Endodermal cell (in vitro differentiated cells): ENCODE results near the gene TRIO. TPM values are rescaled to one million over a fixed set of nuclear protein-coding genes. Genes with fewer than 3 reads are reported as not detected.

Experiments
- DNase-seq: peaks from one replicate; pipeline ENCODE4 v3.0.0-alpha.2; 2017
- H3K27ac ChIP-seq: 2 replicates; pipeline ENCODE4 v1.5.1; 2013; ENCODE audit warnings: mild to moderate bottlenecking, low read depth, low read length, moderate library complexity
- H3K27me3 ChIP-seq: 2 replicates; pipeline ENCODE4 v1.6.1; 2013; ENCODE audit warnings: mild to moderate bottlenecking, low read length, moderate library complexity; ENCODE audit not compliant: insufficient read depth, control insufficient read depth, poor library complexity, severe bottlenecking
- H3K36me3 ChIP-seq: 2 replicates; pipeline ENCODE4 v1.7.0; 2013; ENCODE audit warnings: mild to moderate bottlenecking, low read length, moderate library complexity; ENCODE audit not compliant: control insufficient read depth, insufficient read depth
- H3K4me1 ChIP-seq: one replicate; pipeline ENCODE4 v1.7.0; 2013; ENCODE audit warnings: low read length; ENCODE audit not compliant: control insufficient read depth, insufficient read depth
- H3K4me3 ChIP-seq: 2 replicates; pipeline ENCODE4 v1.5.1; 2013; ENCODE audit warnings: mild to moderate bottlenecking, low read length, moderate library complexity
- H3K9ac ChIP-seq: 2 replicates; pipeline ENCODE4 v1.6.1; 2013; ENCODE audit warnings: mild to moderate bottlenecking, low read length, moderate library complexity; ENCODE audit not compliant: poor library complexity, severe bottlenecking; ENCODE audit errors: extremely low read depth
- H3K9me3 ChIP-seq: 2 replicates; pipeline ENCODE4 v1.6.1; 2013; ENCODE audit warnings: mild to moderate bottlenecking, low read length, moderate library complexity; ENCODE audit not compliant: control insufficient read depth
- H3K27ac Mint-ChIP-seq: 2 replicates; pipeline ENCODE4 v1.8.0; 2020; ENCODE audit warnings: mixed read lengths
- H3K27me3 Mint-ChIP-seq: 2 replicates; pipeline ENCODE4 v1.8.0; 2021; ENCODE audit warnings: mild to moderate bottlenecking, mixed read lengths; ENCODE audit not compliant: insufficient read depth
- H3K36me3 Mint-ChIP-seq: 2 replicates; pipeline ENCODE4 v1.8.0; 2020; ENCODE audit warnings: low read depth, mixed read lengths
- H3K4me1 Mint-ChIP-seq: 2 replicates; pipeline ENCODE4 v1.8.0; 2020; ENCODE audit warnings: mixed read lengths
- H3K4me3 Mint-ChIP-seq: 2 replicates; pipeline ENCODE4 v1.8.0; 2020; ENCODE audit warnings: mild to moderate bottlenecking, moderate library complexity, mixed read lengths
- H3K9me3 Mint-ChIP-seq: 2 replicates; pipeline ENCODE4 v1.8.0; 2020; ENCODE audit warnings: mild to moderate bottlenecking, mixed read lengths
- CTCF ChIP-seq: fragments of 200-600 bp; sonication (generic); conservative IDR thresholded peaks from 2 replicates; pipeline ENCODE4 v1.5.0; 2021; ENCODE audit warnings: antibody characterized with exemption, mild to moderate bottlenecking
- WGBS, 2 experiments: methylation state at CpG; one replicate each; pipeline versions ENCODE4 v1.1.5 to v1.1.7; 2013; ENCODE audit warnings: missing lambda C conversion rate in 2 of 2, mixed read lengths in 1 of 2; ENCODE audit not compliant: insufficient coverage in 1 of 2, insufficient read length in 1 of 2; 5-methylcytosine and 5-hydroxymethylcytosine counted together
- total RNA-seq, 2 donors: library from RNA; stranded (reverse); fragmentation: NEBNext Ultra II Directional in 1 of 2; extraction: Animal tissue kit (Norgen Biotek cat#: 25700) in 1 of 2; gene quantifications; 2 replicates in 1 of 2; 3 replicates in 1 of 2; pipeline ENCODE4 v1.2.1, GENCODE V29; 2021

The TRIO gene
- total RNA-seq, 2 donors from 2014 or later: 88.3 to 109 TPM

GRCh38 chr5:14481349-14481748 is 338.2 kb downstream of the TRIO start:
- Mint-ChIP-seq H3K27me3 (no peaks in the 10 kb centered on the region), H3K9me3 (no peaks in the 10 kb centered on the region), H3K36me3 (peaks cover 58% of the 10 kb centered on the region), H3K27ac (no peak overlapping the region), H3K4me3 (no peak overlapping the region), H3K4me1 (no peaks in the 10 kb centered on the region)
- Histone ChIP-seq H3K9me3 (no peaks in the 10 kb centered on the region), H3K4me1 (no peaks in the 10 kb centered on the region), H3K27me3 (no peaks in the 10 kb centered on the region), H3K4me3 (no peak overlapping the region), H3K36me3 (peaks cover 71% of the 10 kb centered on the region), H3K9ac (no peak overlapping the region), H3K27ac (no peak overlapping the region)
- no peak for DNase-seq
- WGBS, 2 experiments: 95 to 97% methylated on average over 5 to 8 of the region's 8 CpGs
- no peak for TF ChIP-seq CTCF

GRCh38 chr5:14482085-14482484 is 338.9 kb downstream of the TRIO start:
- Mint-ChIP-seq H3K4me3 (no peak overlapping the region), H3K27ac (no peak overlapping the region), H3K27me3 (no peaks in the 10 kb centered on the region), H3K9me3 (no peaks in the 10 kb centered on the region), H3K36me3 (peaks cover 59% of the 10 kb centered on the region), H3K4me1 (no peaks in the 10 kb centered on the region)
- Histone ChIP-seq H3K27ac (no peak overlapping the region), H3K4me3 (no peak overlapping the region), H3K36me3 (peaks cover 69% of the 10 kb centered on the region), H3K9me3 (no peaks in the 10 kb centered on the region), H3K4me1 (no peaks in the 10 kb centered on the region), H3K9ac (no peak overlapping the region), H3K27me3 (no peaks in the 10 kb centered on the region)
- DNase-seq: no peak
- 96% methylated on average over 5 of the region's 5 CpGs; no CpG with 5 or more reads in 1 of the 2 experiments for WGBS, 2 experiments
- no peak for TF ChIP-seq CTCF

- H3K36me3 ChIP-seq: peaks cover 60% of the 10 kb centered on the region
- 94 to 99% methylated on average over 10 to 16 of the region's 16 CpGs for WGBS, 2 experiments
- no peaks in the 10 kb centered on the region for H3K9me3 Mint-ChIP-seq
- H3K4me3 ChIP-seq: no peak overlapping the region
- no peaks in the 10 kb centered on the region for H3K4me1 ChIP-seq
- no peak for DNase-seq
- no peaks in the 10 kb centered on the region for H3K9me3 ChIP-seq
- H3K27me3 Mint-ChIP-seq: no peaks in the 10 kb centered on the region
- H3K27ac Mint-ChIP-seq: no peak overlapping the region
- no peak overlapping the region for H3K27ac ChIP-seq
- no peak overlapping the region for H3K9ac ChIP-seq
- H3K4me1 Mint-ChIP-seq: no peaks in the 10 kb centered on the region
- H3K4me3 Mint-ChIP-seq: no peak overlapping the region
- no peaks in the 10 kb centered on the region for H3K27me3 ChIP-seq
- H3K36me3 Mint-ChIP-seq: peaks cover 52% of the 10 kb centered on the region
- no peak for TF ChIP-seq CTCF
Measured at GRCh38 chr5:14483504-14484157, 340.5 kb downstream of the TRIO start.
